OCI-LY3 (cell line): Measurements from ENCODE around the gene RENBP.

Source experiments
- CTCF ChIP-seq: fragments of 200-600, 300-600 bp; sonication (generic); IDR thresholded peaks from 2 replicates; pipeline ENCODE4 v1.5.1; 2014; ENCODE audit warnings: antibody characterized with exemption, low read length, low read depth
- EZH2phosphoT487 ChIP-seq: fragments of 200-600 bp; shearing (Covaris generic); IDR thresholded peaks from 2 replicates; pipeline ENCODE4 v1.6.1; 2018; ENCODE audit warnings: antibody characterized with exemption, mixed run types, low read depth

GRCh38 chrX:153919281-153919680 lies 25.2 kb downstream of the RENBP start:
- TF ChIP-seq CTCF: no peak
- no peak for TF ChIP-seq EZH2phosphoT487
